CD4-positive, alpha-beta T cell treated with Interleukin-4 for 1 hour (primary cell): Measurements from ENCODE around the gene GALNT13.

Experiments used
- DNase-seq, 2 donors: peaks; one replicate each; pipeline ENCODE4 v3.0.0-alpha.2; 2020 to 2022

The GALNT13 gene

GRCh38 chr2:154231021-154231420, 359.3 kb downstream of the GALNT13 start:
- DNase-seq, result no peak

- no peak for DNase-seq
Measured at GRCh38 chr2:154233231-154233630, 361.5 kb downstream of the GALNT13 start.

GRCh38 chr2:154238252-154238651, 366.5 kb downstream of the GALNT13 start:
- DNase-seq, result no peak

GRCh38 chr2:154240316-154240715, 368.6 kb downstream of the GALNT13 start:
- DNase-seq, result no peak

- DNase-seq, result no peak
Measured at GRCh38 chr2:154240921-154241379, 369.2 kb downstream of the GALNT13 start.

- DNase-seq, result no peak
Measured at GRCh38 chr2:154242687-154243086, 371.0 kb downstream of the GALNT13 start.

GRCh38 chr2:154243685-154244084, 372.0 kb downstream of the GALNT13 start:
- no peak for DNase-seq

- DNase-seq, result no peak
Measured at GRCh38 chr2:154244932-154245331, 373.2 kb downstream of the GALNT13 start.

GRCh38 chr2:154247503-154247902, 375.8 kb downstream of the GALNT13 start:
- DNase-seq, result no peak

GRCh38 chr2:154256136-154256535, 384.4 kb downstream of the GALNT13 start:
- DNase-seq, result no peak

GRCh38 chr2:154259030-154259429, 387.3 kb downstream of the GALNT13 start:
- DNase-seq, result no peak

- DNase-seq, result no peak
Measured at GRCh38 chr2:154261473-154262027, 389.8 kb downstream of the GALNT13 start.

- no peak for DNase-seq
Measured at GRCh38 chr2:154263206-154263605, 391.5 kb downstream of the GALNT13 start.

- no peak for DNase-seq
Measured at GRCh38 chr2:154264024-154264423, 392.3 kb downstream of the GALNT13 start.

- no peak for DNase-seq
Measured at GRCh38 chr2:154267983-154268382, 396.3 kb downstream of the GALNT13 start.

- DNase-seq, result no peak
Measured at GRCh38 chr2:154280543-154280942, 408.8 kb downstream of the GALNT13 start.

GRCh38 chr2:154289870-154290269, 418.1 kb downstream of the GALNT13 start:
- DNase-seq, result no peak

GRCh38 chr2:154291511-154291910, 419.8 kb downstream of the GALNT13 start:
- DNase-seq, result no peak

- no peak for DNase-seq
Measured at GRCh38 chr2:154291927-154292326, 420.2 kb downstream of the GALNT13 start.

GRCh38 chr2:154293864-154294263, 422.1 kb downstream of the GALNT13 start:
- DNase-seq, result no peak

- no peak for DNase-seq
Measured at GRCh38 chr2:154306266-154306970, 434.7 kb downstream of the GALNT13 start.

- DNase-seq, result no peak
Measured at GRCh38 chr2:154307007-154307406, 435.3 kb downstream of the GALNT13 start.

GRCh38 chr2:154324601-154325000, 452.9 kb downstream of the GALNT13 start:
- DNase-seq, result no peak

GRCh38 chr2:154329510-154329909, 457.8 kb downstream of the GALNT13 start:
- no peak for DNase-seq

- DNase-seq, result no peak
Measured at GRCh38 chr2:154331784-154332183, 460.1 kb downstream of the GALNT13 start.
